Cerebellar nuclear complex (tissue), 1 donor: ENCODE data around the gene SERBP1.
"Not testable (repeated sequence)": the region's sequence is repeated elsewhere in the genome, so short reads cannot be mapped to it uniquely, and the experiment has no call there.

Source experiments
- DNase-seq, 2 experiments: peaks; one replicate each; lab custom pipeline; 2025; lab: John Stamatoyannopoulos, UW

Gene SERBP1

DNA sequence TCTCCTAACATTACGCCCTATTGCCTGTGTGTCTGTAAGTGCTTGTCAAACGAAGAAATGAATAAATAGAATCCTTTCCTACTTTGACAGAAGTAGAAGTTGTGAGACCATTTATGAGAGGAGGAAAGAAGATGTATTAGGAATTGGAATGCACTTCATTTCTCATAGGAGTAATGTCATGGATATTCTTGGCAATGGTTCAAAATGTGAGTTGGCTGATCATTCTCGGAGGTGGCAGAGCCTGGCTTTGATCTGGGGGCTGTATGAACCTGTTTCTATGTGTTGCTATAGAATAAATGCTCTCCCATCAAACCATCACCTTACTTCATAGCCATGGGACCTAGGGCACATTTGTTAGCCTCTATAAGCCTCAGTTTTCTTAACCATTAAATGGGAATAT is 10.1 kb upstream of the SERBP1 start:
- no peak for DNase-seq

DNA sequence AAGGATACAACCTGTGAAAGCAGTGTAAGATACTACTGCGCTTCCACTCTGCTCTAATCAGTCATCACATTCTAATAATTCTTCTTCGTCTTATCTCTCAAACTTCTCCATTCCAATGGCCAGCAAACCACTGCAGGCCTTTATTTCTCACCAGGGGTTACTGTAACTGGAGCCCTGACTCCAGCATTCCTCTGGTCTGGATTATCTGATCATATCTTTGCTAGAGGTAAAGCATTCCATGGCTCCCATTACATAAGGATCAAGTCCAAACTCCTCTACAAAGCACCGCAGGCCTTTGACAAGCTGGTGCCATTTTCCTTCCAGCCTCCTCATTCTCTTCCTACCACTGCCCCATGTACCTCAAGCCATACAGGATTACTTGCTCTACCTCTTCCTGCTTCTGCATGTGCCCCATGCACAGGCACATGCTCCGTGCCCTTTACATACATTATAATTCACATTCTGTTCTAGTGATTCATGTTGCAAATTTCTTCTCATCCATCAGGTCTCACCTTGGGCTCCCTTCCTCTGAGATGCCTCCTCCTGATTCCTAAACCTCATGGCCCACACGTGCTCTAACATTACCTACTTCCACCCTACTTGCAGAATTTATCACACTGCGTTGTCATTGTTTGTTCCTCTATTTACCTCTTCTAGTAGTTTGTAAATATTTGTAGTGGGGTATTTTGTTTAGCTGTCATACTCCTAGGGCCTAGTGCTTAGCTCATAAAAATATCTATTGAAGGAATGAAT is 9.3 kb upstream of the SERBP1 start:
- DNase-seq: no peak

DNA sequence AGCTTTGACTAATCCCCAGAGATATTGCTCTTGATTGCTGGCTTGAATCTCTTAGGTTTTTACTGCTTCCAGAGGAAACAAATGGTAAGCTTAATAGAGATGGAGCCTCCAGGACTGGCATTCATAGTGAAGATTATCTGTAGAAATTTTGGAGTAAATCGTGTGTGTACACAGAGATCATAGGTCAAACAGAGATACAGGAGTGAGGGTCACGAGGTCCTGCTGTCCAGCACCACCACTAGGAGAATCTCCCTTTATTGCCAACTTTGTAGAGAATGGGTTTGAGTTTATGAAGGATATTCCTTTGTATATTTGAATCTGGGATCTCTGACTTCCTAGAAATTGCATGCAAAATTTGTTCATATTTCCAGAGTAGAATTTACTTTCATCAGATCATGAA is 7.8 kb upstream of the SERBP1 start:
- no peak for DNase-seq

DNA sequence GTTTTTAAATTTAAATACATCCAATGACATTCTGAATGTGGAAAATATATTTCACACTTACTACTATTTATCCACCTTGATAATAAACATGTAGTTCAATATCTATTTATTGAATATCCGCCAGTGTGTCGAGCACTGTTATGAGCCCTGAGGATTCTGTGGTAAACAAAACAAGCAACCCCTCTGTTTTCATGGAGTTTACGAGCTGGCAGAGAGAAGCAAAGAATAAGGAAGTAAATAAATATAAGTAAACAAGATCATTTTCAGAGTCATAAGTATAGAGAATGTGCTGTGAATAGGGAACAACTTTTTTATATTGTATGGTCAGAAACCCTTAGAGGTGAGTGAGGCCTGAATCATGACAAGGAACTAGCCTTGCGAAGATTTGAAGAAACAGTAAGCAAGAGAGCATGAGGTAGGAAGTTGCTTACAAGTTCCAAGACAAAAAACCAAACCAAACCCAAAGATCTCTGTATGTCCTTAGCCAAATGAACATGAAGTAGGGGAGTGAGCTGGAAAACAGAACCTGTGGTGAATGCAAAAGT is 6.4 kb upstream of the SERBP1 start:
- DNase-seq: no peak

DNA sequence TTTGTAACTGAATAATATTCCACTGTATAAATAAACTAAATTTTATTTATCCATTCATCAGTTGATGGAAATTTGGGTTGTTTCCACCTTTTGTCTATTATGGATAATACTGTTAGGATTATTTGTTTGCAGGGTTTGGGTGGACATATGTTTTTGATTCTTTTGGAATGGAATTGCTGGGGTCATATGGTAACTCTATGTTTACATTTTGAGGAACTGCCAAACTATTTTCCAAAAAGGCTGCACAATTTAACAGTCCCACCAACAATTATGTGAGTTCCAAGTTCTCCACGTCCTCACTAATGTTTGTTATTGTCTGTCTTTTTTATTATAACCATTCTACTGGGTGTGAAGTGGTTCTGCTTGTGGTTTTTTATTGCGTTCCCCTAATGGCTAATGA is 4.3 kb upstream of the SERBP1 start:
- DNase-seq: no peak

DNA sequence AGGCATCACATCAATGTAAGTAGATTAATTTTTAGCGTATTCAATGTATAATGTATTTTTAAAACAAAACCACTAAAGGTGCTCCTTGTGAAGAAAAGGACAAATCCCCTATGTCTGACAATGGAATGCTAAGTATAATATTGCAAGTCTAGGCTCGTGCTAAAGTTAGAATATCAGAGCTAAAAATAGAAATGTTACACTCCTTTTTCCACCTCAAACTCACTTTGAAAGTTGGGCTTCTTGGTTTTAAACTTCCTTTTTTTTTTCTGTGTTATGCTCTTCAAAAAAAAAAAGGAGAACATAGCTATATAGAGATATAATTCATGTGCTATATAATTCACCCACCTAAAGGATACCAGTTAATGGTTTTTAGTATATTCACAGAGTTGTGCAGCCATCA is 3.6 kb upstream of the SERBP1 start:
- DNase-seq: no peak

DNA sequence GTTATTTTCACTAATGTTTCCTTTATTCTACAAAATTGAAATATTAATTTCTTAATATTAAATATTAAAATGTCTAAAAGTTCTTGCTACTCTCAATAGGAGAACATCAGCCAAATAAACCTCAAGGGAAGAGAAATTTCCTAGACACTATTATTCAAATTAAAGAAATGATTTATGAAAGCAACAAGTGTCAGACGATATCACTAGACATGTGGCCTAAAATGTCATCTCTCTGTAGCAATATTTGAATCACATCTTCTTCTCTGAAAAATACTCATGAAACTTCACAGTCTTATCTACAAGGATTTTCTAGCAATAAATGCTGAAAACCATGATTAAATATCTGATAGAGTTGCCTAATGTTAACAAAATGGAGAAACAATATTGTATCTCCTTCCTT is 2.5 kb upstream of the SERBP1 start:
- DNase-seq: no peak

DNA sequence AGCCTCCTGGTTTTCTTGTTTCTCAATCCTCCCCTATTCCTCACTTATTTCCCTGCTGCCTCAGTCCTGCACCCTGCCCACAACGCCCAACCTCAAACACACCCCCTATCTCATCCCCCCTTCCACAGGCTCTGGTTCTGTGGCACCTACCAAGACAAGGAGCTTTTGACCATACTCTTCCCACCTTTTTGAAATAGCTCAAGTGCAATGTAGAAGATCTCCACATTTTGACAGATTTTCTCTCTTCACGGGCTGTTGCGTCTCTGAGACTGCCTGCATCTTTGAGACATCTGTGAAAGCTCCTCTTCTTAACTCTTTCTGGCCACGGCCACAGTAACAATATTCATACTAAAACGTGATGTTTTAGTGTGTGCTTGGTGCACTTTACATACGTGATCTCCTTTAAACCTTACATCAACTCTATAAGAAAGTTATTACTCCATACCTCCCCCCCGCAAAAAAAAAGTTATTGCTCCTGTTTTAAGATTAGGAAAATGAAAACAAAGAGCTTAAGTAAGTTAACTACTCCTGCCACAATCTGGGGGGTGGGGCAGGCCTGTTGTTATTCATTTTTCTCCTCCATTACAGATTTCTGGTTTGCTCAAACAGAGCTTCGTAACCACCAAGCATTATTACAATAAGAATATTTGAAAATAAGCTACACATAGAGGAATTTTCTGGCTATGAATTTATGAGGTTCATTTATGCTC is 1.8 kb upstream of the SERBP1 start:
- no peak for DNase-seq

DNA sequence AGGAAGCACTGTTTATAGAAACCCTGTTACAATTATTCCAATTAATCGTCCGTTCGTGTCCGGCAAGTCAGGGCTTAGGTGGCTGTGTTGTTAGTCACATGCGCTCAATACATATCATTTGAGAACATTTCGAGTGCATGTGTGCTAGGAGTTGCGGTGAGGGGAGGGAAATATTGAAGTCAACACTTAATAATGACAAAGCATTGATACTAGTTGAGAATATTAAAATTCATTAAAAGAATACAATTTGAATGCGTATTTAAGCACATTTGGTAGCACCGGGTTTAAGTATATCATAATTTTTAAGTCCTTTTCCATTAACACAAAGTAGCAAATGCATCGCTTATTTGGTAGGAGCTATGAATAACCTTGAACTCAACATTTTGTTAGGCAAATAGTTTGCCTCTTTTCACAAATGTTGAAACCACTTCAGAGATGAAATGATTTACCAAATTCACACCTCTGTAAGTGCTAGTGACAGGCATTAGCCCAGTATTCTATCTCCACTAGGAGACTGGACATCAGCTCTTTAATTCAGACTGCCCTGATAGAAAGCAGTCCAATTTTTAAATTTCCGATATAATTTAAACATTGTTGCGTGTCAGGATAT is 1.1 kb upstream of the SERBP1 start:
- DNase-seq: no peak

DNA sequence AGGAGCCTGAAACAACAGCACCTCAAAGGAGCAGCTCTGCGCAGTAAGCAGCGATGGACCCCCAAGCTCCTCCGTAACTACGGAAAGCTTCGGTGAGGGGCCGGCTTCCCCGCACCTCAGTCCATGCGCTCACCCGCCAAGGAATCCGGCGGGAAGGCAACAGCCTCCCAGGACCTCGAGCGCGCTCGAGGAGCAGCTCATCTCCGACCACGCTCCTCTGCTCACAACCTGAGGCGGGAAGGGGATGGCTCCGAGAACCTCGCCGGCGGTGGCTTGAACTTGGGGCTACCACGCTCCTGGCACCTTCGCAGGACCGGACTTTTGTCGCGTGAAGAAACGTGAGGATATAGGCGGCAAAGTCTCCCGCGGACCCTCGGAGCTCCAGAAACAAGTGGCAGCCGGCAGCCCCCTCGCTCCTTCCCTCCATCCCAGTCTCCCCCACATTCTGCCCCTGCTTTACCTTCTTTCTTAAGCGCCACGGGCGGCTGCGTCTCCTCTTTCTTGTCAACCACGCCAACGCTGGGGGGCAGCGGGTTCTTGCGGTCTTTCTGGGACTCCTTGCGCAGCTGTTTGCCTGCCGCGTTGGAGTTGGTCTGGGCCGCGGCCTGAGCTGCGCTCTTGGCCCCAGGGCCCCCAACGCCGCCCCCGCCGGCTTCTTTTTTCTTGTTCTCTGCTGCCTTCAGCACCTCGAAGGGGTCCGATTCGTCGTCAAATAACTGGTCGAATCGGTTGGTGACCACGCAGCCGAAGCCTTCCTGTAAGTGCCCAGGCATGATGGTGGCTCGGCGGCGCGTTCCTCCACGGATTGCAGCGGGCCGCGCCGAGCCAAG is 459 bp downstream of the SERBP1 start:
- DNase-seq: no peak

DNA sequence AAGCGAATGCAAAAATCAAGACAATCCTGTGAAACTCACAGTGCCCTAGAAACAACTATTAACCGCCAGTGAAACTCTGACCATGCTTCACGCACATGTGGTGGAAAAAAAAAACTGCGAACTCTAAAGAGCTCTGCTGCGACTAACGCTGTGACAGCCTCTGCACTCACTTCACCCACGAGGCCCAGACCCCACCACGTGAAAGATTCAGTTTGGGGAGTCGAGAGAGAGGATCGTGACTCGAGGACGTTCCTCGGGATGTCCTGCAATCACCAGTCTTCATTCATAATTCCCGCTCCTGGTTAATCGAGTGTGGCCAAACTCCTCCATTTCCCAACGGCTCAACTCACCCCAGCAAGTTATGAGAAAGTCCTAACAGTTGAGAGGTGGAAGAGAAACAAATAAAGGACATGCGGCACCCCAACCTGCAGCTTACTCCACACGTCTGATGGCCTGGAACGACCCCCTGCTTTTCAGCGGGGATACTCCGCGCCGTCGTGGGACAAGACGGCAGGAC is 1.1 kb downstream of the SERBP1 start:
- DNase-seq: no peak

DNA sequence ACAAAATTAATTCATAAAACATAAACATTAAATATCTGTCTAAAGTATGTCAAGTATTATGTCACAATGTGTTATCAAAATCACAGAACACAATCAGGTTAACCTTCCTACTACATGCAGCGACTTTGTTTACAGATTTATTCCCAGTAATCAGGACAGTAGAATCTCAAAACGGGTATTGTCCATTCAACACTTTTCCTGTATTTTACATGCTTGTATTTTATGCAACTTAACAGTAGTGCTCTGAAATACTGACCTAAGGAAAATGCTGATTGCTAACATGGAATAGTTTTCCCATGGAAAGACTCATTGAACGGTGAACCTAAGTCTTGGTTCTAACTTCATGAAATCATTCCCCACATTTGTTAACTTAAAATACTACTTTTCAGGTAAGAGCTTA is 2.3 kb downstream of the SERBP1 start:
- no peak for DNase-seq

DNA sequence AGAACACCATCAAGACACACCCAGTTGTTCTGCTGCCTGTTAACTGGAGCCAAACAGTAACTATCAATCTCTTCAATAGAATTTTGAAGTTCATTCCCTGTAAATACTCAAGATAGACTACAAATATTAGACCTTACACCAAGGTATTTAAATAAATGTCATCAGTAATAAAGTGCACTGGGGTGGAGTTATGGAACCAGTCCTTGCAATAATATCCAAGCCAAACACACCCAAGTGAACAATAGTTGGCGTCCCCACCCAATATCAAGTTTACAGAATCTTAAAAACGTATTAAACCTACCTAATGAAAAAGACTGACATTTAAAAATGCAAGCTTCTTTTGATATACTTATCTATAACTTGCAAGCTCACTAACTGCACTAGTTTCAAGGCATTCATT is 2.7 kb downstream of the SERBP1 start:
- no peak for DNase-seq

DNA sequence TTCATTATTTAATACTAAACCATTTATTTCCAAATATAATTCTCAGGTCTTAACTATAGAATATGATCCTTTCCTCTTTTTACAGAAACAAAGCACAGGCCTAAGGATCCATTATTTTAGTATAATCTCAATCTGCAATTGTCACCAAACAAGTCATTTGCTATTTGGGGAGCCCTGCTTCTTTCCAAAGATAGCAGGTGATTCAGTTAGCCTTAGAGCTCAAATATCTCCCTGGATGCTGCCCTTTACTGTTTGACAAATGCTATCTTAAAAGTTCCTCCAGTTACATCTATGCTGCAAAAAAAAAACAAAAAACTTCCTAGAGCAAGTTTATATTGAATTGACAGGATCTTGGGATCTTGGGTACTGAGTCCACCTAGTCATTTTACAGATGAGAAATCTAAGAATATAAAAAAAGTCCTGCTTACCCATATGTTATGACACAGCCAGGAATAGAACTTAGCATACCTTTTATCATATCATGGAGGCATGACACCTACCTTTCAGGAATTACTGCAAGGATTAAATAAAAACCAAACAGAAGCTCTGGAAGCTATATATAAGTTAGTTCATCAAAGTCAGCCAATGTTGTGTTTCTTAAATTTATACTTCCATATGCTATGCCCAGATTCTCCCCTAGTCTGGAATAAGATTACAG is 9.2 kb downstream of the SERBP1 start:
- DNase-seq: no peak

DNA sequence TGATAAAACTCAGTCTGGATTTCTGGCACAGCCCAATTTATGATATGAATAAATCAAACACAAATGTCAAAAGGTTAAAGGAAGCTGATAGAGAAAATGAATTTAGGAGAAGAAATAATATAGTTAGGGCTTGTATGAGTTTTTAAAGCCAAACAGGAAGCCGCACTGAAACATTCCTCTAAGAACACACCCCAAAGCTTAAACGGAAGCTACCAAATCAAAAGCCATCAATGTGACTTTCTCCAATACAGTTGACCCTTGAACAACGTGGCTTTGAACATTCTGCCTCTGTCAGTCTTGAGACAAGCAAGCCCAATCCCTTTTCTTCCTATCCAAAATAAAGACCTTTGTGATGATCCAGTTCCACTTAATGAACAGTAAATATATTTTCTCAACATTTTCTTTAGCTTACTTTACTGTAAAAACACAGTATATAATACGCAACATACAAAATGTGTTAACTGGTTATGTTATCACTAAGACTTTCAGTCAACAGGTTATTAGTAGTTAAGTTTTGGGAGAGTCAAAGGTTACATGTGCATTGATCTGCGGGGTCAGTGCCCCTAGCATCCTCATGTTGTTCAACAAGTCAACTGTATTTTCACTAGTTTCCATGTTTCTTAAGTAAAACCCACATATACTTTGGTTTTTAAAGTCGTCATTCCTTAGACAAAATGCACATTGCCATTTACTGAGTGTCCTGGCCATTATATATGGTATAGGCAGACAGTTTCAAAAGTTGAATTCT is 11.2 kb downstream of the SERBP1 start:
- no peak for DNase-seq

DNA sequence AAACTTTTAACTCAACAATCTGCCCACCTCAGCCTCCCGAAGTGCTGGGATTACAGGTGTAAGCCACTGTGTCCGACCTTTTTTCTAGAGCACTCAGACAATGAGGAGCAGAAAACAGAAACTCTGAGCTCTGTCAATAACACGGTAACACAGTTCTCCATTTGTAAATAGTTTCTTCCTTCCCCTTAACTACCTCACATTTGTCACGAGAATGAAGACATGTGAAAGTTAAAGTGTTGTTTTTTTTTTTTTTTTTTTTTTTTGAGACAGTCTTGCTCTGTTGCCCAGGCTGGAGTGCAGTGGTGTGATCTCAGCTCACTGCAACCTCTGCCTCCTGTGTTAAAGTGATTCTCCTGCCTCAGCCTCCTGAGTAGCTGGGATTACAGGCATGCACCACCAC is 12.5 kb downstream of the SERBP1 start:
- not testable (repeated sequence) for DNase-seq

DNA sequence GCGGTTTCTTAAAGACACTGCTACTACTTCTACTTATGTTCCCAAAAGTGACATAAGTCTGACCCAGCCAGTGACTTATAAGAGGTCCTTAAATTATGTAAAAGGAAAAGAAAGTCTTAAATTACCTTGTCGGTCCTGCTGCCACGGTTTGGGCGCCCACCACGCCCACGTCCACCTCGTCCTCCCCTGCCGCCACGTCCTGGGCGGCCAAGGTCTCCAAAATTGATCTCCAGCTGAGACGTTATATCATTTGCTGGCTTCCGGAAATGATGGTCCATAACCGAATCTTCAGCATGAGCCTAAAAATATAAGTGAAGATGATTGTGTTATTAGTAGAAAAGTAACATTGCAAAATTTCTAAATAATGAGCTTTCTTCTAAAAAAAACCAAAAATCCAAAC is 15.2 kb downstream of the SERBP1 start:
- no peak for DNase-seq

DNA sequence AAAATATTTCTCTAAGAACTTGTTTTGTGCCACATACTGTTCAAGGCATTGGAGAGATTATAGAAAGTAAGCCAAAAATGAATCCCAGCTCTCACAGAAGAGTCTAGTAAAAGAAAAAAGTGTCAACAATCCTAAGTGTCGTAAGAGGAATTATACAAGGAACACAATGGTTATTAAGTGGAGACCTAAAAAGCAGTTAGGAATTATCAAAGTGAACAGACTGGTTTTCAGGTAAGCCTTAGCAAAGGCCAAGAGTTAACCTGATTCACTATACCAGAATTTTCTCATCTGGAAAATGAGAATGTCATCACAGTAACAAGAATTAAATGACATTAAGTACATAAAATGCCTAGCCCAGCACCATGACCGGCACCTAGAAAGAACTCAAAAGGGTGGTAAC is 15.6 kb downstream of the SERBP1 start:
- DNase-seq: no peak

DNA sequence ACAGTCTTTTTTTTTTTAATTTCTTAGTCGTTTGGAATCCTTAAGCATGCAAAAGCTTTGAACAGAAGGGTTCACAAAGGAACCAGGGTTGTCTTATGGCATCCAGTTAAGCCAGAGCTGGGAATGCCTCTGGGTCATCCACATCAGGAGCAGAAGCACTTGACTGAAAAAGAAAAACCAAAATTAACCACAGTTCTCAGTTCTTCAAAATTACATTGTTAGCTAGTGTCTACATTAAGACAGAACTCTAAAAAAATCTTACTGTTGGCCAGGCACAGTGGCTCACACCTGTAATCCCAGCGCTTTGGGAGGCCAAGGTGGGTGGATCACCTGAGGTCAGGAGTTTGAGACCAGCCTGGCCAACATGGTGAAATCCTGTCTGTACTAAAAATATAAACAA is 17.1 kb downstream of the SERBP1 start:
- DNase-seq: not testable (repeated sequence)

DNA sequence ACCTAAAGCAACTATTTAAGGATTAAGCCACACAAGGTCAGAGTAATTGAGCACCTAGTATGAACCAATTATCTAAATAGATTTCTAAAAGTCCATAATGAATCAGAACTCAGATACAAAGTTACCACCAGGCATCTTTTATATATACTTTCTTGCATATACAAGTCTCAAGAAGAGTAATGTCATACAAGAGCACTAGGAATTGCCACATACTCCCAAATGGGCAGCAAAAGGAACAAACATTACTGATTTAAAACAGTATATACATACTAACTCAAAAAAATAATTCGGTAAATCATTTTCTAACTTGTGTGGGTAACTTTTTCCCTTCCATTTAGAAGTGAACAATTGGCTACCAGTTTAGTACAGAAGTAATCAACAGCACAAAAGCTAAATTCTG is 22.1 kb downstream of the SERBP1 start:
- no peak for DNase-seq

DNA sequence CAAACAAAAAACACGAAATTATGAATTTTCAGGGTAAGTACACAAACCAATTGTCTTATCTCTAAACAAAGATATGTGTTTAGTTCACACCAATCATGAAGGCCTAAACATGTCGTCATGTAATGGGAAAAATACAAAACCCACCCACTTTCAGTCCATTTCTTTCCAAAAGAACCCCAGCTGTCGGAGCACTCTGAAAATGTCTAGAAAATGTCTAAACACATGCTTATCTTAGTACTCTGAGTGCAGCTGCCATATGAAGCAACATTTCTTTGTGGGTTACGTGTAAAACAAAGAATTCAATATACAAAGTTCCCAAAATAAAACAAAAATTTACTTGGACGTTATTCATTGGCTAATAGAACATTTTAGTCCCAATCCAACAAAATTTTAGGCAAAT is 22.7 kb downstream of the SERBP1 start:
- no peak for DNase-seq
